NCI-H446 (cell line): Measurements from ENCODE around the gene PDGFC.

ENCODE experiments used
- DNase-seq, 2 experiments: peaks; one replicate each; lab custom pipeline; 2025; lab: John Stamatoyannopoulos, UW

Gene PDGFC

DNA sequence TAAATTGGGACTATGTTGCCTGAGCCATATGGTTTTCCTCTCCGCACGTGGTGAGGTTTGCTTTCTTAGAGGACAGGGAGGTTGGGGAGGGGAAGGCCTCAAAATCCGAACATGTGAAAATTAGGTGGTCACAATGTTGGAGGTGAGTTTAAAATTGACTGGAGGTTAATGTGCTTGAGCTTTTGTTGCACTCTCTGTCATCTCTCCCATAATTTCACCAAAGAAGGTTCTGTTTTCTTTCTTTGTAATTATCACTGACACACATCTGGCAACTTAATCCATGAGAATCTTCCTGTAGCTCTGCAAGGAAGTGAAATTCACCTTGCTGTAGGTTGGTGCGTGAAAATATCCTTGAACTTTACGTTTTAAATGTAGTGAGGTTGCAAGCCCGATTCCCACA is 225.5 kb downstream of the PDGFC start:
- DNase-seq: no peak

DNA sequence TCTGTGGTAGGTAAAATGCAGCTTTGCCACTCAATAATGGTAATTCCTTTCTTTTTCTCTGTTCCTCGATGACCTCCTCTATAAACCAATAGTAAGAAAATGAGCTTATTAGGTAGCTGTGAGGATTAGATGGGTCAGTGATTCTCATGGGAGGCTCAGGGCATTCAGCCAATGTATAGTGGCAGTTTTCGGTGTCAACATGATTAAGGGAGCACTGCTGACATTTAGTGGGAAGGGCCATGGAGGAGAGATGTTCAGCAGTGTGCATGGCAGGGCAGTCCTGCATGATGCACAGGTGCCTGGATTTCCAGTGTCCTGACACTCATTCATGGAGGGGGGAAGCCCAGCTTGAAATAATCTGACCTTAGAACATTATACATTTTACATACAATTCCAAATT is 232.8 kb downstream of the PDGFC start:
- no peak for DNase-seq

DNA sequence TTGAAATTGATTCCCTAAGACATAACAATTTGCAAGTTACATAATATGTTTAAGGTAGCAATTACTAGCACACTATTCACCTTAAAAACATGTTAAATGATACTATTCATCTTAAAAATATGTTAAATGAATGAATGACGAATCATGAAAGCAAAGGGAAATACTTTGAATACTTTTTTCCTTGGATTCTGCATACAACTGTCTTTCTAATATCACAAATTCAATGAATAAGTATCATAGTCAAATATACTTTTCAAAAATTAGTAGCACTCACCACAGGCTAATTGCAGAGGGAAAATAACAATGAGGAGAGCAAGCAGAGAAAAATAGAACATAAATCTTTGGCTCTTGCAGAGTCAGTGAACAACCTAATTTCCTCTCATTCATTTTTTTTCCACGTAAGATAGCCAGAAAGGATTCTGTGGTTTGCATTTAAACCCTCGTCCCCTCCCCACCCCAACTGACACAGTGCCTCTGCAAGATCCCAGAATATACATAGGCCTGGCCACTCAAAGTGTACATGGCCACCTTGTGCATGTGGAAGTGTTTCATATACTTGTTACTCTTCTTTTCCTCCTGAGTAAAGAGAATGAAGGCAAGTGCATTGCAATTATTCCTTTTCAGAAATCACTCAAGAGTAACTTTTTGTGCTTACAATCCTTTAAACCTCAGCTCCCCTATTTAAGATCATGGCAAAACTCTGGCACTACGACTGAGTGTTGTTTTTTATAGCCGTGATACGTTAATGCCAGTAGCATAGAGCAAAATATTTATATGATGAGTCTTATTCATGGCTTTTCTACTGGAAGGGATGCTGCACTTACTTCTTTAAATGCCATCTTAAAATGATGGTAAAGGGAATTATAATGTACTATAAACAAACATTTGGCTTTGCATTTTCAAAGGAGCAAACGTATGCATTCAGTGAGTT is 236.4 kb downstream of the PDGFC start:
- no peak for DNase-seq

DNA sequence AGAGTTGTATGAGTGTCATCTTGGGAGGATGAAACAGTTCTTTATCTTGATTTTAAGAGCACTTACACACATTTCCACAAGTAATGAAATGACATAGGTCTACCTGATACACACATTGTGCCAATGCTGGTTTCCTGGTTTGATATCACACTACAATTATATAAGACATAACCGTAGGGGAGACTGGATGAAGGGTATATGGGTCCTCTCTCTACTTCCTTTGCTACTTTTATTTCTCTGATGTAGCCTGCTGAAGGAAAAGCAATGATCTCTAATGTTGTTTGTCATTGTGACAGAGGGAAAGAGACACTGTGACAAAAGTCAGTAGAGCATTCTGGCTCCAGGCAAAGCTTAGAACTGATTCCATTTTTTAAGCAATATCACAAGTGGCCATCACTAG is 238.0 kb downstream of the PDGFC start:
- DNase-seq: no peak

DNA sequence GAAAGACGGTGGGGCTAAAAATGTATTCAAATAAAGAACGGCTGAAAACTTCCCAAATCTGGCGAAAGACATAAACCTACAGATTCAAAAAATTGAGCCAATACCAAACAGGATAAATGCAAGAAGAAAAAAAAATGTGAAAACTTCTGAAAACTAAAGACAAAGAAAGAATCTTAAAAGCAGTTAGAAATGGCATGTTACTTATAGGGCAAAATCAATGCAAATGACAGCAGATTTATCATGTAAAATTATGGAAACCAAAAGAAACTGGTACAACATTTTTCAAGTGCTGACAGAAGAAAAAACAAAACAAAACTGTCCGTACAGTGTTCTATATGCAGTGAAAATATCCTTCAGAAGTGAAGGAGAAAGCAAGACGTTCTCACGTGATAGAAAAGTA is 239.0 kb downstream of the PDGFC start:
- DNase-seq: no peak

DNA sequence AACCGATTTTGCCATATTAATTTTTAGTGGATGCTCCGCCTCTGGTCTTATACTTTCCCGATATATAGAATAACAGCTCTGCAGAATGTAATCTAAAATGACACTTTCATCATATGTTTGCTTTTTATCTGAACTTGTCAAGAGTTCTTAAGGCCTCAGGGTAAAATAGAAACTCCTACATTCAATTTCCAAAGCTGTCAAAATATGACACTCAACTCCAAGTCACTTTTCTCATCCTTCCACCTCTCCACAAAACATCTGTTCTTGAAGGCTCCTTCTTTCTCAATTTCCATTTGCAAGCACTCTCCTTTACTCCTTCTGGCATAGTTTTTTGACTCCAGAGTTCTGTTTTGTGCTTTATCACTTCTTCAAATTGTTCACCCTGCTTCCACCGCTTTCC is 242.2 kb downstream of the PDGFC start:
- no peak for DNase-seq

DNA sequence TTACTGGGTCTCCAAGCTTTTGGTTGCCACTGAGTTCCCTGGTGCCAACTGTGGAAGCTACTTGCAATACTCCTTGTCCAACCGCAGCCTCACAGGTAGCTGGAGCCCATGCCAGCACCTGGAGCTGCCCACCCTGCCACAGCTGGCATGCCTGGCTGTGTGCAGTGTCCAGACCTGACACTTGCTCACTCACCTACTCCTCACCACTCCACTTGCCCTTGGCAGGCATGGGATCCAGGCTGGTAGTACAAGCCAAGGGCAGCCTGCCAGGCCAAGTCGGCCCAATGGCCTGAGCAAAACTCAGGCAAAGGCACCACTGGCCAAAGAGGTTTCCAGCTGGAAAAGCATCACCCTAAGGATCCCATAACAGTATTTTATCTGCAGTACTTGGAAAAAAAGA is 246.3 kb downstream of the PDGFC start:
- DNase-seq: peak in 1 of 2 experiments; percentile 15

DNA sequence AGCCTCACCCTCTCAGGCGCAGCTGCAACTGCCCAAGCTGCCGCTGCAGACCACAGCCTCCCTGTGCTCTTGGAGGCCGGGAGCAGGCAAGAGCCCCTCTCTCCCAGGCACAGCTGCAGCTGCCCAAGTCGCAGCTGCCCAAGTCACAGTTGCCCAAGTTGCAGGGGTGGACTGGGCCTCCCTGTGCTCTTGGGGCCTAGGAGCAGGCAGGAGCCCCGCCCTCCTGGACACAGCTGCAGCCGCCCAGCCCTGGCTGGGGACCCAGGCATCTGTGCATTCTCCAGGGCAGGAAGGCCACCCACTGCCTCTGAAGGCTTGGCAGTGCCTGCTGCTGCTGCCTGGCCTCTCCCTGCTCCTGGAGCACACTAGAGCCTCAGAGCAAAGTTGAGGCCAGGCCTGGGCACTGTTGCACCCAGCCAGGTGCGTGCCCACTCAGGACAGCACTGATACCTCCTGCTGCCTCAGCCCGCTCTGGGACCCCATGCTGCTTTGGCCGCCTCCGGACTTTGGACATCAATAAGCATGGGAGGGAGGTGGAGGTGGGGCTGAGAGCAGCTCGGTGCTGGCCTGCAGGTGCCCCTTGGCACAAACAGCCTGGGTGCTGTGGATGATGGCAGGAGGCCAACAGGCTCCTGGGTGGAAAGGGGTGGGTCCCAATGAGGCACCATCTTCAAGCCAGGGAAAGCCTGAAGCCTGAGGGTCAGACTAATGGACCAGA is 247.5 kb downstream of the PDGFC start:
- no peak for DNase-seq

DNA sequence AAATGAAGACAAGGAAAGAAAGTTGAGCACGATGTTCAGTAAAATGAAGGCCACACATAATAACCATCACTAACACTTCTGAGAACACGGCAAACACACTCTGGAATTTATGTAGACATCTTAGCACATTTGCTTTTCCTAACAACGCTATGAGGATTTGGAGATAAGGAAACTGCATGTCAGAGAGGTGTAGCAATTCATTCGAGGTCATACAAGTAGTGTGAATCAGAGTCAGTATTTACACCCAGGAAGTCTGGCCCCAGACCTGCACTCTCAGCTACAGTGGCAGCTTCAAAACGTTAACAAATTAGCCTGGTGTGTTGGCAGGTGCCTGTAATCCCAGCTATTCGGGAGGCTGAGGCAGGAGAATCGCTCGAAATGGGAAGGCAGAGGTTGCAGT is 253.4 kb downstream of the PDGFC start:
- DNase-seq: no peak

DNA sequence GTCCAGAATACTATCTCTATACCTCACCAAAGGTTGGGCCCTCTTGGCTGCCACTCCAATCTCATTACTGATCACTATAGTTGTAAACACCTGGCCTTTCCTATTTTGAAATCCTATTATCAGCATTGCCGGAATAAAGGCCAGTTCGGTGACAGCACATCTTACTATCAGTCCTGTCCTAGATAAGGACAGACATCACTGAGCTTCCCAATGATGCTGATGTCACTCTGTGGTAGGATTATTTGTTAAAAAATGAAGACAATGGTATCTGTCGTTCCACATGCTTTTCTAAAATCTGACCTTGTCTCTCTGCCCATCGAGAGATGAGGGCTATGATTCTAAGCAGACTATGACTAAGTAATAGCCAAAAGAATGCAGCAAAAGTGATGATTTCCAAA is 260.4 kb downstream of the PDGFC start:
- no peak for DNase-seq
